HepG2 (cell line): Measurements from ENCODE around the gene TFCP2L1. TPM values are rescaled to one million over a fixed set of nuclear protein-coding genes. Genes with fewer than 3 reads are reported as not detected.

Source experiments
- EZH2 ChIP-seq: conservative IDR thresholded peaks from 2 replicates; pipeline ENCODE4 v1.6.1; 2012; ENCODE audit warnings: mild to moderate bottlenecking, low read depth, low read length, moderate library complexity
- FOXP4 ChIP-seq: sonication (generic); formaldehyde crosslinking; IDR thresholded peaks from 2 replicates; pipeline ENCODE4 v1.4.0; 2020; ENCODE audit warnings: missing genetic modification reagents
- HES4 ChIP-seq: sonication (generic); formaldehyde crosslinking; IDR thresholded peaks from 2 replicates; pipeline ENCODE4 v1.9.0; 2021; ENCODE audit warnings: mild to moderate bottlenecking, missing genetic modification reagents, borderline replicate concordance
- KDM4B ChIP-seq: sonication (generic); formaldehyde crosslinking; IDR thresholded peaks from 2 replicates; pipeline ENCODE4 v1.4.0; 2020; ENCODE audit warnings: missing genetic modification reagents
- LRRFIP1 ChIP-seq: sonication (generic); formaldehyde crosslinking; conservative IDR thresholded peaks from 2 replicates; pipeline ENCODE4 v1.4.0; 2020; ENCODE audit warnings: missing genetic modification reagents
- NBN ChIP-seq: fragments of 450-650 bp; conservative IDR thresholded peaks from 2 replicates; pipeline ENCODE4 v1.6.1; 2017
- RNF2 ChIP-seq: fragments of 450-650 bp; conservative IDR thresholded peaks from 2 replicates; pipeline ENCODE4 v1.6.1; 2016; ENCODE audit warnings: low read depth
- RNF219 ChIP-seq: sonication (generic); formaldehyde crosslinking; IDR thresholded peaks from 2 replicates; pipeline ENCODE4 v1.5.0; 2020; ENCODE audit warnings: mild to moderate bottlenecking, missing genetic modification reagents
- ZFP36L2 ChIP-seq: sonication (generic); formaldehyde crosslinking; IDR thresholded peaks from 2 replicates; pipeline ENCODE4 v1.4.0; 2020; ENCODE audit warnings: missing genetic modification reagents
- ZMYM4 ChIP-seq: sonication (generic); formaldehyde crosslinking; IDR thresholded peaks from 2 replicates; pipeline ENCODE4 v1.8.1; 2023; ENCODE audit warnings: mild to moderate bottlenecking, missing genetic modification reagents
- ZNF264 ChIP-seq: sonication (generic); formaldehyde crosslinking; IDR thresholded peaks from 2 replicates; pipeline ENCODE4 v1.4.0; 2020; ENCODE audit warnings: missing genetic modification reagents
- ZNF616 ChIP-seq: sonication (generic); formaldehyde crosslinking; IDR thresholded peaks from 2 replicates; pipeline ENCODE4 v1.5.0; 2020; ENCODE audit warnings: low read depth, mild to moderate bottlenecking, missing genetic modification reagents
- ZNF740 ChIP-seq: sonication (generic); formaldehyde crosslinking; IDR thresholded peaks from 2 replicates; pipeline ENCODE4 v1.4.0; 2020; ENCODE audit warnings: missing genetic modification reagents
- polyA plus RNA-seq, 8 experiments: library from polyadenylated mRNA; depleted of rRNA in 3 of 8; stranded (reverse) in 7 of 8; unstranded in 1 of 8; fragments of >200 nt; fragmentation: Illumina TruSeq in 4 of 8; extraction: Trizol in 4 of 8; gene quantifications; 2 replicates each; pipeline versions ENCODE4 v1.2.1 to v1.2.3, GENCODE V29; 2011 to 2016; ENCODE audit warnings: low read depth in 4 of 8, missing spikeins in 1 of 8, mixed read lengths in 1 of 8; ENCODE audit not compliant: insufficient read depth in 1 of 8
- total RNA-seq, 5 experiments: library from RNA; depleted of rRNA; stranded (reverse); fragments of >200 nt; fragmentation: Illumina TruSeq; extraction: Trizol; gene quantifications; 2 replicates each; pipeline ENCODE4 v1.2.3, GENCODE V29; 2016; ENCODE audit warnings: low read depth in 1 of 5

The TFCP2L1 gene
- total and polyA plus RNA-seq, 2 of the 13 experiments (the other 11 are each of a cell fraction or from before 2014, with no cell fraction given): under 0.01 TPM; not detected in 1

GRCh38 chr2:121321476-121321875, 36.5 kb upstream of the TFCP2L1 start (continued):
- TF ChIP-seq LRRFIP1: no peak
- TF ChIP-seq ZNF616: no peak
- TF ChIP-seq ZNF740: no peak
- TF ChIP-seq ZFP36L2 (CRISPR knock-in tag): no peak
- TF ChIP-seq EZH2: no peak
- no peak for TF ChIP-seq RNF219 (CRISPR knock-in tag)
- no peak for TF ChIP-seq ZNF264
- no peak for TF ChIP-seq ZMYM4 (CRISPR knock-in tag)
- TF ChIP-seq NBN: no peak
- no peak for TF ChIP-seq HES4 (CRISPR knock-in tag)
- no peak for TF ChIP-seq FOXP4 (CRISPR knock-in tag)
- TF ChIP-seq KDM4B (CRISPR knock-in tag): no peak
- TF ChIP-seq RNF2: no peak
